Fibroblast of villous mesenchyme (primary cell): ENCODE results near the gene DNAJC4. TPM values are rescaled to one million over a fixed set of nuclear protein-coding genes. Genes with fewer than 3 reads are reported as not detected.

ENCODE experiments used
- DNase-seq: peaks from one replicate; pipeline ENCODE4 v3.0.0-alpha.2; 2010; ENCODE audit warnings: low read depth
- H3K4me3 ChIP-seq: 2 replicates; pipeline ENCODE4 v1.5.1; 2011; ENCODE audit warnings: low read depth, mild to moderate bottlenecking, low read length
- total RNA-seq: library from RNA; depleted of rRNA; stranded (reverse); fragments of >200 nt; gene quantifications from 2 replicates; pipeline ENCODE4 v1.2.3, GENCODE V29; 2012
- TF ChIP-seq, protein P1 (sequence below): IDR thresholded peaks from 2 replicates; pipeline ENCODE4 v1.5.1; 2012; ENCODE audit warnings: low read depth, mild to moderate bottlenecking, low read length; ENCODE audit not compliant: insufficient read depth

Gene DNAJC4
- total RNA-seq, 1 donor = 6.5 TPM

- DNase-seq = no peak
- peak overlapping the region; percentile 10 for H3K4me3 ChIP-seq
- TF ChIP-seq, protein P1, sequence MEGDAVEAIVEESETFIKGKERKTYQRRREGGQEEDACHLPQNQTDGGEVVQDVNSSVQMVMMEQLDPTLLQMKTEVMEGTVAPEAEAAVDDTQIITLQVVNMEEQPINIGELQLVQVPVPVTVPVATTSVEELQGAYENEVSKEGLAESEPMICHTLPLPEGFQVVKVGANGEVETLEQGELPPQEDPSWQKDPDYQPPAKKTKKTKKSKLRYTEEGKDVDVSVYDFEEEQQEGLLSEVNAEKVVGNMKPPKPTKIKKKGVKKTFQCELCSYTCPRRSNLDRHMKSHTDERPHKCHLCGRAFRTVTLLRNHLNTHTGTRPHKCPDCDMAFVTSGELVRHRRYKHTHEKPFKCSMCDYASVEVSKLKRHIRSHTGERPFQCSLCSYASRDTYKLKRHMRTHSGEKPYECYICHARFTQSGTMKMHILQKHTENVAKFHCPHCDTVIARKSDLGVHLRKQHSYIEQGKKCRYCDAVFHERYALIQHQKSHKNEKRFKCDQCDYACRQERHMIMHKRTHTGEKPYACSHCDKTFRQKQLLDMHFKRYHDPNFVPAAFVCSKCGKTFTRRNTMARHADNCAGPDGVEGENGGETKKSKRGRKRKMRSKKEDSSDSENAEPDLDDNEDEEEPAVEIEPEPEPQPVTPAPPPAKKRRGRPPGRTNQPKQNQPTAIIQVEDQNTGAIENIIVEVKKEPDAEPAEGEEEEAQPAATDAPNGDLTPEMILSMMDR = no peak
Observed at GRCh38 chr11:64208086-64208795, 22.1 kb upstream of the DNAJC4 start.

GRCh38 chr11:64208796-64209562 is 21.4 kb upstream of the DNAJC4 start:
- no peak for DNase-seq
- TF ChIP-seq, protein P1 = no peak
- no peak overlapping the region for H3K4me3 ChIP-seq

- H3K4me3 ChIP-seq = no peak overlapping the region
- DNase-seq = no peak
Observed at GRCh38 chr11:64209563-64209843, 20.8 kb upstream of the DNAJC4 start.

DNA sequence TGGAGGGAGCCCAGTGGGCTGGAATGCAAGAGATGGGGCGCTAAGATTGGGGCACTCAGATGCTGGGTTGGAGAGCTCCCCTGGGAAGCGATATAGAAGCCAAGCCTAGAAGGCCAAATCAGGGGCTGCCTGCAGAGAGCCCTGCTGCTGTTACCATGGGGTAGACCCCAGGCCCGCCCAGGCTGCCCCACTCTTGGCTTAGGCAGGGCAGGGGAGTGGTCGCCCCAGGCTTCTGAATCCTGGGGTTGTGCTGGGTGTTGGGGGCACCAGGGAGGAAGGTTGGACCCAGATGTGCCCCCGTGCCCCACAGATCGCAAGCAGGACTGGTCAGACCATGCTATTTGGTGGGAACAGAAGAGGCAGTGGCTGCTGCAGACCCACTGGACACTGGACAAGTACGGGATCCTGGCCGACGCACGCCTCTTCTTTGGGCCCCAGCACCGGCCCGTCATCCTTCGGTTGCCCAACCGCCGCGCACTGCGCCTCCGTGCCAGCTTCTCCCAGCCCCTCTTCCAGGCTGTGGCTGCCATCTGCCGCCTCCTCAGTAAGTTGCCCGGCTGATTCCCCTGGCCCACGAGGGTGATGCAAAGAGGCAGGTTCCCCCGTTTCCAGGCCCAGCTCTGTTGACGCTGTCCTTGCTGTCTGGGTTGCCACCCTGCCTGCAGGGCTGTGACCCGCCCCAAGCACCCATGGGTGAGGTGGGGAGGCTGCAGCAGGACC is 19.9 kb upstream of the DNAJC4 start:
- TF ChIP-seq, protein P1 = no peak
- no peak for DNase-seq
- H3K4me3 ChIP-seq = no peak overlapping the region

More at GRCh38 chr11:64209563-64209843, 20.8 kb upstream of the DNAJC4 start:
- TF ChIP-seq, protein P1 = no peak

GRCh38 chr11:64211181-64211872 is 19.0 kb upstream of the DNAJC4 start:
- no peak overlapping the region for H3K4me3 ChIP-seq
- TF ChIP-seq, protein P1 = no peak
- no peak for DNase-seq

DNA sequence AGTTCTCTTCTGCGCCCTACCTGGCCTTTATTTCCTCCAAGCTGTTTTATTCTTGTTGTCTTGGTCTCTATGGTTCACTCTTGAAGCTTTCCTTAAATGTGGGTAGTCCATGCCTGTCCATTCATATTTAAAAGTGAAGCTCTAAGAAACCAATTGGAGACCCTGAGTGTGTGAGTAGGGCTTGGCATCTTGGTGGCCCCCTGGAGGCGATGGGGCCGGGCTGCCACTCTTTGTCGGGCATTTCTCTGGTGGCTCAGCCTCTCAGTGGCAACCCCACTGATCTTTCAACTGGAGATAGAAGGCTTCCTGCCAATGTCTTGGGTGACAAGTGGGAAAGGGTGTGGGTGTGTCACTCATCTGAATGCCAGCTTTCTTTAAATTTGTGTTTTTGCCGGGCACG is 13.5 kb upstream of the DNAJC4 start:
- TF ChIP-seq, protein P1 = no peak
- no peak overlapping the region for H3K4me3 ChIP-seq
- no peak for DNase-seq
